Calu3 (cell line): ENCODE measurements around the gene SEC14L5. TPM values are rescaled to one million over a fixed set of nuclear protein-coding genes. Genes with fewer than 3 reads are reported as not detected.

Source experiments
- BruUV-seq: library from RNA; stranded (reverse); fragments of 400-500 nt; replicated peaks from 2 replicates; lab custom pipeline; 2021; lab: Mats Ljungman, UMichigan
- CTCF ChIA-PET: fragments of 300-600 bp; sonication (Branson Sonifier 250); formaldehyde crosslinking; loops from one replicate; lab custom pipeline; 2022; ENCODE audit warnings: antibody characterized with exemption; lab: Charles Lee
- DNase-seq: peaks from one replicate; pipeline ENCODE4 v3.0.0; 2022
- H3K27ac Mint-ChIP-seq: one replicate; pipeline ENCODE4 v1.8.0; 2022; ENCODE audit warnings: mixed read lengths; ENCODE audit not compliant: unreplicated experiment
- H3K27me3 Mint-ChIP-seq: one replicate; pipeline ENCODE4 v1.8.0; 2022; ENCODE audit warnings: mixed read lengths; ENCODE audit not compliant: unreplicated experiment
- H3K36me3 Mint-ChIP-seq: one replicate; pipeline ENCODE4 v1.8.0; 2022; ENCODE audit warnings: mild to moderate bottlenecking, moderate library complexity, mixed read lengths; ENCODE audit not compliant: insufficient read depth, unreplicated experiment
- H3K4me1 Mint-ChIP-seq: one replicate; pipeline ENCODE4 v1.8.0; 2022; ENCODE audit warnings: mild to moderate bottlenecking, low read depth, mixed read lengths; ENCODE audit not compliant: unreplicated experiment
- H3K4me3 Mint-ChIP-seq: one replicate; pipeline ENCODE4 v1.8.0; 2022; ENCODE audit warnings: mild to moderate bottlenecking, low read depth, moderate library complexity, mixed read lengths; ENCODE audit not compliant: unreplicated experiment
- H3K9me3 Mint-ChIP-seq: one replicate; pipeline ENCODE4 v1.8.0; 2022; ENCODE audit warnings: low read depth, mixed read lengths; ENCODE audit not compliant: unreplicated experiment
- CTCF ChIP-seq: fragments of 200-600 bp; IDR thresholded peaks from one replicate; pipeline ENCODE4 v1.8.0; 2022; ENCODE audit warnings: antibody characterized with exemption; ENCODE audit not compliant: unreplicated experiment
- intact Hi-C: fragments of 100-400 bp; cut with micrococcal nuclease; formaldehyde crosslinking; loops from one replicate; pipeline ENCODE4 v1.10.0; 2022; ENCODE audit not compliant: unreplicated experiment
- total RNA-seq: library from RNA; stranded (reverse); gene quantifications from 2 replicates; pipeline ENCODE4 v1.2.3, GENCODE V29; 2022

Gene SEC14L5
- total RNA-seq, 1 experiment from 2014 or later = 0.52 TPM

DNA sequence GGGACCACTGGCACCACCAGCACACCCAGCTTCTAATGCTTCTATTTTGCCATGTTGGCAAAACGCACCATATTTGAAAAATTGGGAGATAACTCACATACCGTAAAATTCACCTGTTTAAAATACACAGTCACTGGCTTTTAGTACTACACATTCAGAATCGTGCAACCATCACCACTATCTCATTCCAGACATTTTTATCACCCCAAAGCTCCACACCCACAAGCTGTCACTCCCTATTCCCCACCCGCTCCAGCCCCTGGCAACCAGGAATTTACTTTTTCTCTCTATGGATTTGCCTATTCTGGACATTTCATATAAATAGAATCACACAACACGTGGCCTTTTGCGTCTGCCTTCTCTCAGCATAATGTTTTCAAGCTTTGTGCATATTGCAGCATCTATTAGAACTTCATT, 46.2 kb upstream of the SEC14L5 start:
- BruUV-seq = no TSS peak
- Mint-ChIP-seq H3K36me3 (peaks cover 15% of the 10 kb centered on the region), H3K9me3 (no peaks in the 10 kb centered on the region), H3K27me3 (no peaks in the 10 kb centered on the region), H3K4me1 (peaks cover 31% of the 10 kb centered on the region), H3K4me3 (no peak overlapping the region), H3K27ac (peak overlapping the region; percentile 29)
- intact Hi-C loops = no loop called here
- CTCF ChIA-PET = no interaction called here
- no peak for TF ChIP-seq CTCF
- DNase-seq = no peak

GRCh38 chr16:4913130-4913773, 44.9 kb upstream of the SEC14L5 start:
- Mint-ChIP-seq H3K27ac (no peak overlapping the region), H3K36me3 (peaks cover 21% of the 10 kb centered on the region), H3K27me3 (no peaks in the 10 kb centered on the region), H3K4me1 (peaks cover 32% of the 10 kb centered on the region), H3K4me3 (no peak overlapping the region), H3K9me3 (no peaks in the 10 kb centered on the region)
- no peak for TF ChIP-seq CTCF
- no TSS peak for BruUV-seq
- intact Hi-C loops = no loop called here
- CTCF ChIA-PET = no interaction called here
- DNase-seq = no peak

GRCh38 chr16:4913774-4914525, 44.2 kb upstream of the SEC14L5 start:
- TF ChIP-seq CTCF = no peak
- no peaks in the 10 kb centered on the region for H3K9me3 Mint-ChIP-seq
- H3K27me3 Mint-ChIP-seq = no peaks in the 10 kb centered on the region
- intact Hi-C loops = no loop called here
- no TSS peak for BruUV-seq
- peaks cover 34% of the 10 kb centered on the region for H3K4me1 Mint-ChIP-seq
- no peak overlapping the region for H3K4me3 Mint-ChIP-seq
- H3K27ac Mint-ChIP-seq = no peak overlapping the region
- no peak for DNase-seq
- CTCF ChIA-PET = no interaction called here
- H3K36me3 Mint-ChIP-seq = peaks cover 27% of the 10 kb centered on the region

DNA sequence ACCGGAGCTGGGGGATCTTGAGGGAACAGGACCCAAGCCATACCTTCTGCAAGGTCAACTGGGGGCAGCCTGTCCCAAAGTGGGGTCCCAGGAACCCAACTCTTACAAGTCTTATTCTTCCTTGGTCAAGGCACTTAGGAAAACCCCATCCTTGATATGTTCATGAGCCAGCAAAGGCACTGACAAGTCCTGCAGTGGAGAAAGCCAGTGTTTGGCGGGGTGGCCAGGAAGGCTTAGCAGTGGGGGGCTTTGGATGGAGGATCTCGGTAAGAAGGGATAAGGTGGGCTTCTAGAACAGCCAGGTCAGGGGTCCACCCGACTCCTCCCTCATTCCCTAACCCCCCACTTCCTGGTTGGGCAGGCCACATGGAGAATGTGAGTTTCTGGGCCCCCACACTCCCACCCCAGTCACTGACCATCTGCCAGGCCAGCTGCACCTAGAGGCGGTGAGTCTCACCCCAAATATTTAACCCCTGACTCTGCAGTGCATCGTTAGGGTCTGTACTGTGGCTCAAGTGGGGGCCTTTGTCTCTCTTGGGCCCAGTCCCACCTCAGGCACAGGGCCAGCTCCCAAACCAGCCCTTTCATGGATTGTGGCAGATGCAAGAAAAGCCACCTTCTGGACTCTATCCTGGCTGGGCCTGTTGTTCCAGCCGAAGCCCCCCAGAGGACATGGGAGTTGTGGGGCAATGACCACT, 43.5 kb upstream of the SEC14L5 start:
- intact Hi-C loops = no loop called here
- CTCF ChIA-PET = interaction anchor here (0.9 to 1.6 kb wide), 3 partner anchors 8 to 47 kb away, joined by 3 to 4 read pairs (median 3); partner anchors contain the start of gene PPL
- peak overlapping the region; percentile 23 for H3K27ac Mint-ChIP-seq
- H3K9me3 Mint-ChIP-seq = no peaks in the 10 kb centered on the region
- TF ChIP-seq CTCF = no peak
- BruUV-seq = no TSS peak
- H3K4me3 Mint-ChIP-seq = no peak overlapping the region
- peaks cover 31% of the 10 kb centered on the region for H3K36me3 Mint-ChIP-seq
- peaks cover 41% of the 10 kb centered on the region for H3K4me1 Mint-ChIP-seq
- no peak for DNase-seq
- no peaks in the 10 kb centered on the region for H3K27me3 Mint-ChIP-seq
